GM12865 (cell line): ENCODE results near the gene UHRF1.
"Not testable (repeated sequence)": the region's sequence is repeated elsewhere in the genome, so short reads cannot be mapped to it uniquely, and the experiment has no call there.

Experiments
- DNase-seq: peaks from one replicate; pipeline ENCODE4 v3.0.0; 2010; ENCODE audit warnings: low read depth
- H3K4me3 ChIP-seq: 2 replicates; pipeline ENCODE4 v1.5.1; 2011; ENCODE audit warnings: mild to moderate bottlenecking, low read depth, low read length, control low read depth
- TF ChIP-seq, protein P1 (sequence below): IDR thresholded peaks from 2 replicates; pipeline ENCODE4 v1.5.1; 2011; ENCODE audit warnings: low read length, control low read depth, low read depth, inconsistent platforms; ENCODE audit not compliant: insufficient read depth; ENCODE audit errors: missing control alignments

The UHRF1 gene

GRCh38 chr19:4923276-4923747 is 14.0 kb downstream of the UHRF1 start:
- TF ChIP-seq, protein P1, sequence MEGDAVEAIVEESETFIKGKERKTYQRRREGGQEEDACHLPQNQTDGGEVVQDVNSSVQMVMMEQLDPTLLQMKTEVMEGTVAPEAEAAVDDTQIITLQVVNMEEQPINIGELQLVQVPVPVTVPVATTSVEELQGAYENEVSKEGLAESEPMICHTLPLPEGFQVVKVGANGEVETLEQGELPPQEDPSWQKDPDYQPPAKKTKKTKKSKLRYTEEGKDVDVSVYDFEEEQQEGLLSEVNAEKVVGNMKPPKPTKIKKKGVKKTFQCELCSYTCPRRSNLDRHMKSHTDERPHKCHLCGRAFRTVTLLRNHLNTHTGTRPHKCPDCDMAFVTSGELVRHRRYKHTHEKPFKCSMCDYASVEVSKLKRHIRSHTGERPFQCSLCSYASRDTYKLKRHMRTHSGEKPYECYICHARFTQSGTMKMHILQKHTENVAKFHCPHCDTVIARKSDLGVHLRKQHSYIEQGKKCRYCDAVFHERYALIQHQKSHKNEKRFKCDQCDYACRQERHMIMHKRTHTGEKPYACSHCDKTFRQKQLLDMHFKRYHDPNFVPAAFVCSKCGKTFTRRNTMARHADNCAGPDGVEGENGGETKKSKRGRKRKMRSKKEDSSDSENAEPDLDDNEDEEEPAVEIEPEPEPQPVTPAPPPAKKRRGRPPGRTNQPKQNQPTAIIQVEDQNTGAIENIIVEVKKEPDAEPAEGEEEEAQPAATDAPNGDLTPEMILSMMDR, result no peak
- no peak overlapping the region for H3K4me3 ChIP-seq
- DNase-seq, result no peak

DNA sequence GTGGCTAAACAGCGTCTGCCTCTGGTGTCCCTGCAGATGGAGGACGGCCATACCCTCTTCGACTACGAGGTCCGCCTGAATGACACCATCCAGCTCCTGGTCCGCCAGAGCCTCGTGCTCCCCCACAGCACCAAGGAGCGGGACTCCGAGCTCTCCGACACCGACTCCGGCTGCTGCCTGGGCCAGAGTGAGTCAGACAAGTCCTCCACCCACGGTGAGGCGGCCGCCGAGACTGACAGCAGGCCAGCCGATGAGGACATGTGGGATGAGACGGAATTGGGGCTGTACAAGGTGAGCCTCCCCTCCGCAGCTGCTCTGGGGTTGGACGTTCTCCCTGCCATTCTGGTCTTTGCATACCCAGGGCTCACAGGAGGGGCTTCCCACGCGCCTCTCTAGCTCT is 19.9 kb downstream of the UHRF1 start:
- no peak for DNase-seq
- no peak overlapping the region for H3K4me3 ChIP-seq
- TF ChIP-seq, protein P1, result no peak

- TF ChIP-seq, protein P1, result no peak
- no peak for DNase-seq
- H3K4me3 ChIP-seq, result no peak overlapping the region
Measured at GRCh38 chr19:4930664-4931063, 21.4 kb downstream of the UHRF1 start.

GRCh38 chr19:4932711-4933110 is 23.4 kb downstream of the UHRF1 start:
- no peak for DNase-seq
- H3K4me3 ChIP-seq, result no peak overlapping the region
- TF ChIP-seq, protein P1, result no peak

- no peak for DNase-seq
- no peak overlapping the region for H3K4me3 ChIP-seq
- TF ChIP-seq, protein P1, result no peak
Measured at GRCh38 chr19:4933528-4933927, 24.2 kb downstream of the UHRF1 start.

- TF ChIP-seq, protein P1, result no peak
- no peak overlapping the region for H3K4me3 ChIP-seq
- DNase-seq, result no peak
Measured at GRCh38 chr19:4935444-4935843, 26.1 kb downstream of the UHRF1 start.

DNA sequence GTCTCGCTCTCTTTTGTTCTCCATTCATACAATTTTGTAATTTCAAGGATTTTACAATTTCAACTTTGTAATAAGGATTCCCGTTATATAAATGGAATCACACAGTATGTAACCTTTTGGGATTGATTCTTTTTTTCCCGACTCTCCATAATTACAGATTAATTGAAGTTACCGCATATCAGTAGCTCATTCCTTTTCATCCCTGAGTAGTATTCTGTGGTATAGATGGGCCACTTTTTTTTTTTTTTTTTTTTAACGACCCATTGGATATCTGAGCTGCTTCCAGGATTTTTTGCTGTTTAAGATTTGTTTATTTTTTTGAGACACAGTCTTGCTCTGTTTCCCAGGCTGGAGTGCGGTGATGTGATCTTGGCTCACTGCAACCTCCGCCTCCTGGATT is 27.8 kb downstream of the UHRF1 start:
- TF ChIP-seq, protein P1, result no peak
- no peak overlapping the region for H3K4me3 ChIP-seq

DNA sequence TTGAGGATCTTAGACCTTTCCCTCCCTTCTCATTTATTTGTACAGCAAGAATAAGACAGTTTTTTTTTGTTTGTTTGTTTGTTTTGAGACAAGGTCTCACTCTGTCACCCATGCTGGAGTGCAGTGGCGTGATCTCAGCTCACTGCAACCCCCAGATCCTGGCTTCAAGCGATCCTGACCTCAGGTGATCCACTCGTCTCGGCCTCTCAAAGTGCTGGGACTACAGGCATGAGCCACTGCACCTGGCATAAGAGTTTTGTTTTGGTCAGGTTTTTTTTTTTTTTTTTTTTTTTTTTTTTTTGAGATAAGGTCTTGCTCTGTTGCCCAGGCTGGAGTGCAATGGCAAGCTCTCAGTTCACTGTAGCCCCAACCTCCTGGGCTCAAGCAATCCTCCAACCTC is 29.2 kb downstream of the UHRF1 start:
- DNase-seq, H3K4me3 ChIP-seq: not testable (repeated sequence)

More for the DNA sequence above, 27.8 kb downstream of the UHRF1 start:
- DNase-seq, result no peak
